Epithelial cell of alveolus of lung (primary cell): ENCODE data around the gene SLC25A5. TPM values are rescaled to one million over a fixed set of nuclear protein-coding genes. Genes with fewer than 3 reads are reported as not detected.

Experiments
- total RNA-seq: library from RNA; depleted of rRNA; stranded (reverse); fragments of >200 nt; gene quantifications from 2 replicates; pipeline ENCODE4 v1.2.1, GENCODE V29; 2015

Gene SLC25A5
- total RNA-seq = 354 and 544 TPM in 2 replicates

GRCh38 chrX:119467842-119468550 is at the start of gene SLC25A5:
Gene SLC25A5 (plus strand): TSS chrX:119468444. CDS start chrX:119468516, 72 bp downstream.

Other genes starting within 250 kb of the SLC25A5 start
- 97.6 and 151 TPM in 2 replicates for gene PGRMC1, start 232.2 kb upstream of the SLC25A5 start, total RNA-seq
- 13.8 and 22.4 TPM in 2 replicates for gene SLC25A43, start 69.1 kb upstream of the SLC25A5 start, total RNA-seq
- gene STEEP1, start 97.0 kb downstream of the SLC25A5 start, total RNA-seq = 15.8 and 16.4 TPM in 2 replicates
- 29.3 and 49.1 TPM in 2 replicates for gene UBE2A, start 106.1 kb downstream of the SLC25A5 start, total RNA-seq
- gene NKRF, start 138.0 kb downstream of the SLC25A5 start, total RNA-seq = 6.3 and 11.7 TPM in 2 replicates
- 24.0 and 38.0 TPM in 2 replicates for gene SEPTIN6, start 224.7 kb downstream of the SLC25A5 start, total RNA-seq